HG03280 (cell line): ENCODE data around the gene BPIFA2.
"Not testable (repeated sequence)": the region's sequence is repeated elsewhere in the genome, so short reads cannot be mapped to it uniquely, and the experiment has no call there.

Experiments
- ATAC-seq: cut with Tn5 transposase; IDR thresholded peaks from one replicate; pipeline ENCODE4 v1.9.1; 2021; ENCODE audit warnings: mild to moderate bottlenecking, moderate library complexity; ENCODE audit not compliant: unreplicated experiment

The BPIFA2 gene, protein sequence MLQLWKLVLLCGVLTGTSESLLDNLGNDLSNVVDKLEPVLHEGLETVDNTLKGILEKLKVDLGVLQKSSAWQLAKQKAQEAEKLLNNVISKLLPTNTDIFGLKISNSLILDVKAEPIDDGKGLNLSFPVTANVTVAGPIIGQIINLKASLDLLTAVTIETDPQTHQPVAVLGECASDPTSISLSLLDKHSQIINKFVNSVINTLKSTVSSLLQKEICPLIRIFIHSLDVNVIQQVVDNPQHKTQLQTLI

DNA sequence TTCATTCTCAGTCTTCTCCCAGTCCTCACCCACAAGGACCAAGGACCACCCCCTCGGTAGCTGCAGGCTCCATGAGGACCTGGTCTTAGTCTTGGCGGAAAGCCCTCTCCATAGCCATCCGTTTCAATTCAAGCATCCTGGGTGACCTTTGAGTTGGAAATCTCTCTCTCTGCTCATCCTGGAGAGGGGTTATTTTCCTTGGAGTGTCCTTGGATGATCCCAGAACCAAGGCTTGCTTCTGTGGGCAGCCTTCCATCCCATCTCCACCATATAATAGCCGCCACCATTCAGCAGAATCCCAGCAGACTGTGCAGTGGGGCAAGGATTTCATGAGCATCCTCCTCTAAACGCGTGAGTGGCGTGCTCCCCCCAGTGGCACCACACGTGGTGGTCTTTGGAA lies at the start of gene BPIFA2:
Gene BPIFA2 (plus strand): TSS at position 301 of the 400 bp plus-strand sequence. CDS start 987 bp downstream, outside the sequence.
- no peak for ATAC-seq

DNA sequence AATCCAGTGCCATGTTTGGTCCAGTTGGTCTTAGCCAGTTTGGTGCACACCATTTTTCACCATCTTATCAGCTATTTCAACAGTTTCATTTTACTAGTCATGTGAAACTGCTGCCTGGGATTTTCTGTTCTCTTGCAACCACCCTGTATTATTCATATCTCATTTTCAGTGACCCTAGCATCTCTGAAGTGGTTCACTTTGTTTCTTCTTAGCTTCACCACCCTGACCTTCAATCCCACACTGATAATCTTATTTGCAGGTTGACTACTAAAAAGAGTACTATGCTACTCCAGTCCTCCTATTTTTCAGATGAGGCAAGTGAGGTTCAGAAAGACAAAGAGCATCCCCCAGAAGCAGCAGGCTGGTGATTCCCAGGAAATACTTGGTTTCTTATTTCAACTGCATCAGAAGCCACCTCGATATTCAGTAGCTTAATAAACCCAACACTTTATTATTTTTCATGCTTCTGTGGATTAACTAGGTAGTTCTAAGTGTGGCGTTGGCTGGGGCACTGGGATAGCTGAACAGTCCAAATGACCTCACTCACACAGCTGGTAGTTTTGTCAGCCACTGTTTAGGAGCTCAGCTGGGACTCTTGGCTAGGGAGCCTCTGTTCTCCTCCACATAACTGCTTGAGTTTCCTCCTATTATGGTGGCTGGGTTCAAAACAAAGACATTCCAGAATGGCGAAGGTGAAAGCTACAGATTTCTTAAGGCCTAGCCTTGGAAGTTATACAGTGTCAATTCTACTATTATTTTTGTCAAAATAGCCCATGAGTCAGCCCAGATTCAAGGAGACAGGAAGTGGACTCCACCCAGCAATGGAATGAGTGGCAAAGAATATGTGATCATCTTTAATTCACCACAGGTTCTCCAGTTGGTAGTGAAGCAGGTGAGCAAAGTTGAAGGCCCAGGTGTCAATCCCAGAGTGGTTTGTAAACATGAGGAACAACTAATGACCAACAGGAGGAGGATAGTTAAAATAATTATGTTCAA lies 47.9 kb upstream of the BPIFA2 start:
- ATAC-seq = no peak

DNA sequence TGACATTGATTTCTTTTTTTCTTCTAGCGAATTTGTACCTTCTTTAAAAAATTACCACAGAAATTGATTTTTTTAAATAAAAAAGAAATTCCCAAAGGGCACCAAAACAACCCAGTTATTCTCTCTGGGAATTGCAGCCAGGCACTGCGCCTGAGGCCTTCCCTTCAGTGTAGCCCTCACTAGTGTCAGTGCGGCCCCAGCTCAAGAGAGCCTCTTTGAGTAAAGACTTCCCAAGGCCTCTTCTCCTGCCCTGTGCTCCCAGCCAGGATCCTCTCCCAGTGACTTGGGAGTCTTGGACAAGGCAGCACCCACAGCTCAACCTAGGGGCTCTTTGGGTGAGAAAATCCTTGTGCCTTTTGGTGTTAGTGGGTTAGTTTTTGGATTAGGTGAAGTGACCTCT lies 47.0 kb upstream of the BPIFA2 start:
- no peak for ATAC-seq

DNA sequence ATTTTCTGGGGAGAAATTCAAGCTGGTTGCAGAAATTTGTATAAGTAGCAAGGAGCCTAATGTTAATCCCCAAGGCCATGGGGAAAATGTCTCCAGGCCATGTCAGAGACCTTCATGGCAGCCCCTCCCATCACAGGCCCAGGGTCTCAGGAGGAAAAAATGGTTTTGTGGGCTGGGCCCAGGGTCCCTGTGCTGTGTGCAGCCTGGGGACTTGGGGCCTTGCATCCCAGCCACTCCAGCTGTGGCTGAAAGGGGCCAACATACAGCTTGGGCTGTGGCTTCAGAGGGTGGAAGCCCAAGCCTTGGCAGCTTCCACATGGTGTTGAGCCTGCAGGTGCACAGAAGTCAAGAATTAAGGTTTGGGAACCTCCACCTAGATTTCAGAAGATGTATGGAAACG lies 45.7 kb upstream of the BPIFA2 start:
- ATAC-seq = not testable (repeated sequence)

DNA sequence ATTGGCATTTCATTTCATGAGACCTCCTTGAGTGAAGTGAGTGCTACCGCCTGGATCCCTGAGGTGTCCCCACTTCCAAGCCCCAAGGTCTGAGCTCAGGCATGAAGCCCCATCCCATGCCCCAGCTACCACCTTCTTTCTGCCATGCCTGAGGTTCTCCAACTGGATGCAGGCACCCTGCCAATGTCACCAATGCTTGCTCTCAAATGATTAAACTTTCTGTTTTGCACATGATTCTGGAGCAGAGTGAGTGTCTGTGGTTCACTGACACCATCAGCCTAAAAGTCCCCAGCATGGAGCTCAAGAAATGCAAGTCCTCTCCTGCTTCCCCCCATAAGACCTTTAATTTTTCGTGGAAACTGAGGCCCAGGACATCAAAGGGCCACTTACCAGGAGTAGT lies 43.7 kb upstream of the BPIFA2 start:
- no peak for ATAC-seq

- ATAC-seq = no peak
These were observed 43.0 kb upstream of the BPIFA2 start for GRCh38 chr20:33124994-33125393.

DNA sequence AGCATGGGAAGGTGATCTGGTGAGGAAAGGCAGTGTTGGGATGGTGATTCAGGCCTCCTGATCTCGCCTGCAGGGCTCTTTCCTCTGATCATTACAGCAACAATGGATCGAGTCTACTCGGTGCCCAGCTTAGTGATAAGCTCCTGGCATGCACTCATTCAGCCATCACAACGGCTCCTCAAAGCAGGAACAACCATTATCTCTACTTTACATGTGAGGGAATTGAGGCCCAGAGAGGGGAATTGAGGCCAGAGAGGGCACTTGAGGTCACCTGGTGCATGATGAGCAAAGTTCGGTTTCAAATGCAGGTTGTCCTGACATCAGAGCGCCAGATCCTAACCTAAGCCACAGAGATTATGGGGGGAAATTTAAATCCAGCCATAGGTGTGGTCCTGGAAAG lies 42.0 kb upstream of the BPIFA2 start:
- no peak for ATAC-seq

- ATAC-seq = no peak
These were observed 40.4 kb upstream of the BPIFA2 start for GRCh38 chr20:33127422-33128097.

DNA sequence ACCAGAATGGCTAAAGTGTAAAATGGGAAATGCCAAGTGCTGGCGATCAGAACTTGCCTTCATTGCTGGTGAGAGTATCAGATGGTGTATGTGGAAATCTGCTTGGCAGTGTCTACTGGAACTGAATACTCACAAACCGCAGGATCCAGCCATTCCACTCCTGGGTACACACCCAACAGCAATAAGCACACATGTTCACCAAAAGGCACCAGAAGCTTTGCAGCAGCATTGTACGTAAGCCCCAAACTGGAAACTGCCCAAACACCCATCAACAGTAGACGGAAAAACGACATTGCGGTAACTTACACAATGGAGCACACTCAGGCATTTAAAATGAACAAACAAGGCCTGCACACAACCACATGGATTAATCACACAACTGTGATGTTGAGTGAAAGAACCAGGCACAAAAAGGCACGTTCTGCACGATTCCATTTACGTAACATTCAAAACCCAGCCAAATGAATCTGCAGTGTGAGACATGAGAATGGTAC lies 37.3 kb upstream of the BPIFA2 start:
- no peak for ATAC-seq

DNA sequence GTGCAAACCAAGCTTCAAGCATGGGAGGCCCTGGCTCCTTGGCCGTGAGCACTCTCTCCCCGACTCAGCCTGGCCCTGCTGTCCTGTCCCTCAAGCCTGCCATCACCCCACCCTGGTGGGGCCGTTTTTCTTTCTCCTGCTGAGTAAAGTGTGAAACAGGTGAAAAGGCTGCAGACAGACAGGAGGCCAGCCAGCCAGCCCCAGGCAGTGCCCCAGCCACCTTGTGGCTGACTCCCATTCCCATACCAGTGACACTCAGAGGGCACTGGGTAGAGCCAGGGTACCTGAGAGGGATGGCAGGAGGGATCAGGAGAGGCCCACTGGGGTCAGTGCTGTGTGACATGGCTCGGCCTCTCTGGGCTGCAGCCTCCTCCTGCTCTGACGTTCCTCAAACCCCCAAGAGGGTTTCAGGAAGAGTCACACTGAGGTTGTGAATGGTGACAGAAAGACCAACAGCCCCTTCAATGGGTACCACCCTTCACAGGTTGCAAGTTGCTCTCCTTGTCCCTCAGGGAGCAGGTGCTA lies 35.9 kb upstream of the BPIFA2 start:
- ATAC-seq = no peak

DNA sequence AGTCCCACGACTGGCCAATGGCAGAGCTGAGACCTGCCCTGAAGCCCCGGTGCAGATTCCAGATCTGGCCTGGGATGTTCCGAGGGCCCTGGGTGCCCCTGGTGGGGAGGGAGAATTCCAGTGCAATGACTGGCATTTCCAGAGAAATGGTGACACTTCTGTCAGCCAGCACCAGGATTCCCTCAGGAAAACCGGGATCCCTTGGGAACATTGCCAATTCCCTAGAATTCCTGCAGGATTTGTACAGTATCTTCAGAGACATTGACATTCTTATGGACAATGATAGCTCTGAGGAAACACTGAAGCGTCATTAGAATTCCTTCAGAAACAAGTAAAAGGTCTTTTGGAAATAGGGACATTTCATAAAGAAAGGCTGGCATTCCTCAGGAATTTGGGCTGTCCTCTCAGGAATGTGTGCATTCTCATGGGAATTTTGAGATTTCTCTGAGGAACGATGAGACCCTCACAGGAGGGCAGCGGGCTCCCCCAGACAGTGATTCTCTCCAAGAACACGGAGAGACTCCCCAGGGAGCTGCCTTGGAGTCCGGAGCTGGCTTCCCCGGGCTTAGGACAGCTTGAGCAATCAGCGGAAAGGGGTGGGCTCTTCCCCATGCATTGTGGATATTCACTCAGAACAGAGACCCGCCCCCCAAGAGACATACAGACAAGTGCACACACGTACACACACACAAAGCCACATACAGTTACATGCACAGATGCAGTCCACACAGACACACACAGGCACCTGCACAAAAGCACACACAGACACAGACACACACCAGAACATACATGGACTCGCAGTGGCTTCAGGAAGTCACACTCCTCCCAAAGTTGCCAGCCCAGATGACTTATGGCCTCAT lies 35.2 kb upstream of the BPIFA2 start:
- ATAC-seq = no peak

DNA sequence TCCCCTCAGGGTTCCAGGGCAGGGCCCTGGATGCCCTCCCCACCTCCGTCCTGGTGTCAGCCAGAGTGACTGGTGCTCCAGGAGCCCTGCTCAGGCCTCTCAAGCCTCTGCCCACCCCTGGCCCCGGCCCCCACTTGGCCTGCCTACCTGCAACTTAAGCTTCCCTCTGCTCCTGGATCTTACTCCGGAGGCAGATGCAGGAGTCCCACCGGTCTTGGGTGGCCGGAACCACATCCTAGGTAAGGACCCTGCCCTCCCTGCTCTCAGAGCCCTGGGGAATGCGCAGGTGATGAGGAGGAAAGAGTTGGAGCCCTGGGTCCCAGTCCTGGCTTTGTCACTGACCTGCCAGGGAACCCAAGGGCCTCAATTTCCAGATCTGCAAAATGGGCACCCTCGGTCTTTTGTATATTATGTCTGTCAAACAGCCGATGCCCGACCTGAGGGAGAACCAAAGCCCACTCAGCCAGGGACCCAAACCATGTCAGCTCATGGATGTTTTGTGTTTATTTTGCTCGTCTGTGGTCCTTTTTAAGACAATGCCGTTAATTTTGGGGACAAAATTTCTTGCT lies 34.5 kb upstream of the BPIFA2 start:
- no peak for ATAC-seq

DNA sequence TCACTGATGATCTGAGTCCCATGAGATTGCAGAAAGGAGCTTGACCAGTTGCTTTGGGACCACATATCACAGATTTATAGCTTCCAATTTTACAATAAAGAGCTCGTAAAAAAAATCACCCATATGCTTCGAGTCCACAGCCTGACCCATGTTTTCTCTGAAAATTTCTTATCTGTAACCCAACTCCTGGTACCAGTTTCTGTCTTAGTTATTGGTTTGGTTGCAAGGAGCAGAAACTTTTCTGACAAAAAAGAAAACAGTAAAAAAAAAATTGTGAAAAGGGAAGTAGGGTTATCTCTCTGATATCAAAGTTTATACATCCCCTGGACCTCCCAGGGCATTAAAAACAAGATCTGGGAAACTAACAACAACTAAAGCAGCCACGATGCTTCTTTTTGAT lies 30.8 kb upstream of the BPIFA2 start:
- no peak for ATAC-seq

GRCh38 chr20:33139467-33139866 lies 28.5 kb upstream of the BPIFA2 start:
- ATAC-seq = no peak

- ATAC-seq = no peak
These were observed 22.4 kb upstream of the BPIFA2 start for GRCh38 chr20:33145521-33145920.

GRCh38 chr20:33147299-33147698 lies 20.7 kb upstream of the BPIFA2 start:
- no peak for ATAC-seq

- no peak for ATAC-seq
These were observed 19.9 kb upstream of the BPIFA2 start for GRCh38 chr20:33148040-33148439.

DNA sequence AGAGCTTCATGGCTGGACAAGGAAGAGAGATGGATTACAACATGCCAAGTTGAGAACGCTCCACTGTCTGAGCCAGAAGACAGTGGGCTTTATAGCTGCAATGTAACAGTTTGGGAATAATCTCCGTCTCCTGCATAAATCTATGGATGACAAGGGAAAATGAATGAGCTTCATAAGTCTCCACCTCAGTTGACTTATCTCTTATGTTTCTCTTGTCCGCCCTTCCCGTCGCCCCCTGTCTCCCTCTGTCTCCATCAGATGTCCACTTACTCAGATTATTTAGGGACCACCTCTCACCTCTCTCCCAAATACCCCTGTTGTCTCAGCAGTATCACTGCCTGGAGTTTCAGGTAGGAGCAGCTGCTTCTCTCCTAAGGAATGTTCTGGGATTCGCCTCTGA lies 13.7 kb upstream of the BPIFA2 start:
- ATAC-seq = no peak

DNA sequence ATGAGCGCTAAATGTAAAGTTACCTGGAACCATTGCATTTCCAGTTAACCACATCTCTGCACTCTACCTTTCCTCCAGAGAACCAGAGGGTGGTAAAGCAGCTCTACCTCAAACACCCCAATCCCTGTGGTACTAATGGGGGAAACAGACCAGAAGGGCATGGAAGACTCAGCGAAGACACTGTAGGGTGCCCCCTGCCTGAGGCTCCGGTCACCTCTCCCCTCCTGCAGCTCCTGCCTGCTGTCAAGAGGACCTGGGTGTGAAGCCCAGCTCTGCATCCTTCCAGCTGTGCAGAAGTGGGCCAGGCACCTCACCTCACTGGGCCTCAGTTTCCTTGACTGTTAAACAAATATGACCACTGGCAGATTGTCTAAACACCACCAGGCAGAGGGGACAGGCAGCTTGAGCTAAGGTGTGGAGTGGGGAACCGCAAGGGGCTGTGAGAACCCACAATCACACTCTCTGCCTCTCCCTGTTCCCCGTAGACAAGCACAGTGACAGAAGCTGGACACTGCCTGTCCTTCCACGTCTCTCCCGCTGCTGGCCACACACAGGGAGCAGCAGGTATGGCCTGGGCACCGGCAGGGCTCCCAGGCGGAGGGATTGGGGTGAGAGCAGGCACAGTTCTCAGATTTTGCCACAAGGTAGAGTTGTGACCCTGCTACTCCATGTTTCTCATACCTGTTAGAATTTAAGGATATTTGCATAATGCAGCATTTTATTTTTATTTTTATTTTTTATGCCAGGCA lies 9.1 kb upstream of the BPIFA2 start:
- no peak for ATAC-seq
